ENCODE results near the gene LST1. TPM values are rescaled to one million over a fixed set of nuclear protein-coding genes. Genes with fewer than 3 reads are reported as not detected.
A peak's percentile ranks its signal among the peaks of the same experiment; 100 is the strongest.

Gene LST1
- total RNA-seq, 1 experiment from 2014 or later, result 0.66 TPM

GRCh38 chr6:31614684-31615578 is 28.9 kb downstream of the LST1 start, which contains the start of gene AIF1:
Gene AIF1, plus strand, starts transcription at chr6:31615234. Its CDS starts 96 bp downstream, at chr6:31615330.
- no peaks in the 10 kb centered on the region for H3K36me3 Mint-ChIP-seq
- peak within 1 kb of the TSS; percentile 68 for H3K27ac Mint-ChIP-seq
- ChIA-PET POLR2A (no interaction called here), CTCF (interaction anchor here (0.6 to 3.5 kb wide), 7 partner anchors 16 to 118 kb away, joined by 3 to 24 read pairs (median 3); partner anchors contain the start of genes ATP6V1G2, LST1 and NFKBIL1)
- no peak for TF ChIP-seq SMAD4 (CRISPR knock-in tag; IDR thresholded peaks at IDR 0.05)
- TF ChIP-seq FOXJ3 (CRISPR knock-in tag; IDR thresholded peaks at IDR 0.05; ENCODE audit: borderline replicate concordance), result no peak
- TF ChIP-seq ZNF219 (CRISPR knock-in tag; IDR thresholded peaks at IDR 0.05; ENCODE audit: borderline replicate concordance), result no peak
- no peak for TF ChIP-seq ATF1 (CRISPR knock-in tag; IDR thresholded peaks at IDR 0.05)
- no peak for TF ChIP-seq ZNF263 (CRISPR knock-in tag; IDR thresholded peaks at IDR 0.05; ENCODE audit: low read depth)
- no peak for TF ChIP-seq MXD4 (CRISPR knock-in tag; IDR thresholded peaks at IDR 0.05; ENCODE audit: borderline replicate concordance)
- no peak for TF ChIP-seq FOXK1 (CRISPR knock-in tag; IDR thresholded peaks at IDR 0.05)
- no peak for TF ChIP-seq ERG (CRISPR knock-in tag; IDR thresholded peaks at IDR 0.05)
- TF ChIP-seq ARID4B (CRISPR knock-in tag; IDR thresholded peaks at IDR 0.05; ENCODE audit: borderline replicate concordance), result no peak
- TF ChIP-seq ZNF317 (CRISPR knock-in tag; IDR thresholded peaks at IDR 0.05; ENCODE audit: borderline replicate concordance, low read depth), result no peak
- no peak for TF ChIP-seq E2F5 (CRISPR knock-in tag; IDR thresholded peaks at IDR 0.05)
- TF ChIP-seq ZNF121 (CRISPR knock-in tag; IDR thresholded peaks at IDR 0.05), result no peak
- TF ChIP-seq EMX1 (CRISPR knock-in tag; IDR thresholded peaks at IDR 0.05), result no peak
- no peak within 1 kb of the TSS for H3K4me3 Mint-ChIP-seq
- H3K4me1 Mint-ChIP-seq, result peaks cover 26% of the 10 kb centered on the region
- H3K9me3 Mint-ChIP-seq, result no peaks in the 10 kb centered on the region
- peaks cover 6% of the 10 kb centered on the region; the same call in 1 of the 2 replicates for H3K27me3 Mint-ChIP-seq (ENCODE audit: low read depth)
- DNase-seq (ENCODE audit: low spot score) (no peak), ATAC-seq (no peak)

GRCh38 chr6:31615748-31616147 is 29.7 kb downstream of the LST1 start:
- ChIA-PET CTCF (interaction anchor here (1.0 to 3.5 kb wide), 4 partner anchors 17 to 69 kb away, joined by 3 to 24 read pairs (median 9); partner anchors contain the start of genes ATP6V1G2 and NFKBIL1), POLR2A (no interaction called here)
- Mint-ChIP-seq H3K36me3 (no peaks in the 10 kb centered on the region), H3K4me3 (no peak overlapping the region), H3K27ac (no peak overlapping the region), H3K4me1 (peaks cover 23% of the 10 kb centered on the region), H3K27me3 (ENCODE audit: low read depth) (peaks cover 4% of the 10 kb centered on the region; the same call in 1 of the 2 replicates), H3K9me3 (no peaks in the 10 kb centered on the region)
- DNase-seq (ENCODE audit: low spot score) (no peak), ATAC-seq (no peak)
- TF ChIP-seq FOXK1 (CRISPR knock-in tag; IDR thresholded peaks at IDR 0.05), result no peak
- no peak for TF ChIP-seq CREB1 (CRISPR knock-in tag; IDR thresholded peaks at IDR 0.05)
- TF ChIP-seq ZBTB21 (CRISPR knock-in tag; IDR thresholded peaks at IDR 0.05; ENCODE audit: borderline replicate concordance), result no peak
- TF ChIP-seq SMAD4 (CRISPR knock-in tag; IDR thresholded peaks at IDR 0.05), result no peak
- no peak for TF ChIP-seq ELF4 (CRISPR knock-in tag; IDR thresholded peaks at IDR 0.05; ENCODE audit: low read depth)
- no peak for TF ChIP-seq ZMAT4 (CRISPR knock-in tag; IDR thresholded peaks at IDR 0.05)
- TF ChIP-seq SMAD3 (CRISPR knock-in tag; IDR thresholded peaks at IDR 0.05; ENCODE audit: borderline replicate concordance), result no peak
- no peak for TF ChIP-seq CTCF (IDR thresholded peaks at IDR 0.05)
- TF ChIP-seq ZNF396 (CRISPR knock-in tag; IDR thresholded peaks at IDR 0.05; ENCODE audit: borderline replicate concordance), result no peak
- no peak for TF ChIP-seq ZNF219 (CRISPR knock-in tag; IDR thresholded peaks at IDR 0.05; ENCODE audit: borderline replicate concordance)
- no peak for TF ChIP-seq FOXP4 (CRISPR knock-in tag; IDR thresholded peaks at IDR 0.05)

All from WTC11 (cell line).